Spinal cord (tissue), 10 donors: Measurements from ENCODE around the gene CUL3. TPM values are rescaled to one million over a fixed set of nuclear protein-coding genes. Genes with fewer than 3 reads are reported as not detected.
"Not testable (repeated sequence)": the region's sequence is repeated elsewhere in the genome, so short reads cannot be mapped to it uniquely, and the experiment has no call there.

Experiments
- DNase-seq, 6 donors: peaks; one replicate each; pipeline versions ENCODE4 v3.0.0 to v3.0.0-alpha.2; 2013 to 2015; ENCODE audit warnings: low spot score in 6 of 6, low read depth in 4 of 6
- H3K27ac ChIP-seq: one replicate; pipeline ENCODE4 v1.5.1; 2013; ENCODE audit warnings: low read depth, low read length, control low read depth
- H3K27me3 ChIP-seq: one replicate; pipeline ENCODE4 v1.6.1; 2013; ENCODE audit warnings: low read length; ENCODE audit not compliant: control insufficient read depth, insufficient read depth
- H3K36me3 ChIP-seq: one replicate; pipeline ENCODE4 v1.6.1; 2013; ENCODE audit warnings: low read length; ENCODE audit not compliant: control insufficient read depth, insufficient read depth
- H3K4me1 ChIP-seq: one replicate; pipeline ENCODE4 v1.6.1; 2013; ENCODE audit warnings: low read length; ENCODE audit not compliant: control insufficient read depth, insufficient read depth
- H3K4me3 ChIP-seq: one replicate; pipeline ENCODE4 v1.5.1; 2013; ENCODE audit warnings: low read depth, low read length, control low read depth
- H3K9me3 ChIP-seq: one replicate; pipeline ENCODE4 v1.6.1; 2013; ENCODE audit warnings: low read length; ENCODE audit not compliant: control insufficient read depth, insufficient read depth
- WGBS: methylation state at CpG from one replicate; pipeline ENCODE4 v1.1.5; 2013; ENCODE audit warnings: missing lambda C conversion rate; ENCODE audit not compliant: insufficient coverage; 5-methylcytosine and 5-hydroxymethylcytosine counted together
- polyA plus RNA-seq, 2 donors: library from polyadenylated mRNA; unstranded; fragments of 120-200 nt; gene quantifications; one replicate each; pipeline ENCODE4 v1.2.1, GENCODE V29; 2013; ENCODE audit not compliant: insufficient read length in 2 of 2
- total RNA-seq, 2 donors: library from RNA; depleted of rRNA in 1 of 2; stranded (reverse); fragments of 120-200 nt in 1 of 2; fragments of >200 nt in 1 of 2; gene quantifications; one replicate each; pipeline versions ENCODE4 v1.2.3 to v1.2.4, GENCODE V29; 2013 to 2014
- donor health status: healthy.

The CUL3 gene
- total and polyA plus RNA-seq, 4 donors, result 92.0 to 113 (median 99.7) TPM

DNA sequence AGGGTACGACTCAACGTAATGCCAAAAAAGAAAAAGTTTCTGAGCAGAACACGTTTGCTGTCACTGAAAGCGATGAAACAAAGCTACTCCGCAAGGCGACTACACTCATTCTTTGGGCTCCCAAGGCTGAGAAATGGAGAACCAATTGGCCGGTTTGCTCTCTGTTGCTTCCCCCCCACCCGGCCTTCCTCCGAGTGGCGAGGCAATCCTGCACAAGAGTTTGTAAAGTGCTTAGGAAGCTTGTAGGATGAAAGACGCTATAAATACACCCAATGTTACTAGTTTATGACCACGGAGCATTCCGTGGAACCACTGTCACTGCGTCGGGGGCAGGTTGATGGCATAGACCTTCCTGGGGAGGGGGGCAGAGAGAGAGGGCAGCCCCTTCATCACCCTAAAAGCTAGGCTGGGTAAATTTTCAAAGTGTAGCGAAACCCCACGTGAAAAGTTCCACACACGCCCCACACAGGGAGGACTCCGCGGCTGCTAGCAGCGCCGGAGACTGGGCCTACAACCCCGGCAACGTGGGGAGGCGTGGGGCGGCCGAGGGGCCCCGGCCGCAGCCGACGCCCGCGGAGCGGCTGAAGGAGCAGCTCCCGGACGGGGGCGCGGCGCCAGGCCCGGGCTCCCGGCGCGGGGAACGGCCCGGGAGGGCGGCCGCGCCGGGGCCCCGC, 915 bp downstream of the CUL3 start:
- H3K4me3 ChIP-seq, result peak overlapping the region; percentile 86
- peak in 4 of 6 donors; percentile 17 to 58 (median 34) for DNase-seq
- under 1% methylated on average over 41 of the region's 50 CpGs for WGBS
- H3K9me3 ChIP-seq, result no peaks in the 10 kb centered on the region
- H3K27ac ChIP-seq, result peak overlapping the region; percentile 71
- H3K36me3 ChIP-seq, result peaks cover 4% of the 10 kb centered on the region
- H3K4me1 ChIP-seq, result peaks cover 23% of the 10 kb centered on the region
- H3K27me3 ChIP-seq, result no peaks in the 10 kb centered on the region

DNA sequence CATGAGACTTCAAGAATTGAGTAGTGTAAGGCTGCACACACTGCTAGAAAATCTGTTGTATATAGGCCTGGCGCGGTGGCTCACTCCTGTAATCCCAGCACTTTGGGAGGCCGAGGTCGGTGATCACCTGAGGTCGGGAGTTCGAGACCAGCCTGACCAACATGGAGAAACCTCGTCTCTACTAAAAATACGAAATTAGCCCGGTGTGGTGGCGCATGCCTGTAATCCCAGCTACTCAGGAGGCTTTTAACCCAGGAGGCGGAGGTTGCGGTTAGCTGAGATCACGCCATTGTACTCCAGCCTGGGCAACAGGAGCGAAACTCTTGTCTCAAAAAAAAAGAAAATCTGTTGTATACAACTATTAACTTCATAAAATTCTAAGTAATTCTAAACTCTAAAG, 2.1 kb downstream of the CUL3 start:
- H3K4me3 ChIP-seq, H3K27ac ChIP-seq, H3K36me3 ChIP-seq, H3K9me3 ChIP-seq, DNase-seq, H3K27me3 ChIP-seq: not testable (repeated sequence)
- 95% methylated on average over 9 of the region's 14 CpGs for WGBS
- H3K4me1 ChIP-seq, result peaks cover 23% of the 10 kb centered on the region

DNA sequence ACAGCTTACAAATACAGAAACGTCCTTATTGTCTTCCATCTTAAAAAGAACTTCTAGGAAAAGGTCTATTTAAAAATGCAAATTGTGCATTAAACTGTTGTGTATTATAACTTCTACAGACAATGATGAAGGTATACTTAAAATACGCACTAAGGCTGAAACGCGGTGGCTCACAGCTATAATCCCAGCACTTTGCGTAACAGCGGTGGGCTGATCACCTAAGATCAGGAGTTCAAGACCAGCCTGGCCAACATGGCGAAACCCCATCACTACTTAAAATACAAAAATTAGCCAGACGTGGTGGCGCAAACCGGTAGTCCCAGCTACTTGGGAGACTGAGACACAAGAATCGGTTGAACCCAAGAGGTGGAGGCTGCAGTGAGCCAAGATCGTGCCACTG, 4.9 kb downstream of the CUL3 start:
- DNase-seq, result no peak
- no peak overlapping the region for H3K27ac ChIP-seq
- H3K36me3 ChIP-seq, result peaks cover 4% of the 10 kb centered on the region
- 96% methylated on average over 5 of the region's 12 CpGs for WGBS
- H3K4me3 ChIP-seq, result no peak overlapping the region
- no peaks in the 10 kb centered on the region for H3K9me3 ChIP-seq
- H3K4me1 ChIP-seq, result peaks cover 23% of the 10 kb centered on the region
- no peaks in the 10 kb centered on the region for H3K27me3 ChIP-seq

- Histone ChIP-seq H3K4me1 (peaks cover 23% of the 10 kb centered on the region), H3K27me3 (no peaks in the 10 kb centered on the region), H3K27ac (no peak overlapping the region), H3K36me3 (peaks cover 4% of the 10 kb centered on the region), H3K4me3 (no peak overlapping the region), H3K9me3 (no peaks in the 10 kb centered on the region)
- DNase-seq, result no peak
- 57% methylated on average over 1 of the region's 2 CpGs for WGBS
Observed at GRCh38 chr2:224579411-224579810, 5.8 kb downstream of the CUL3 start.

GRCh38 chr2:224577541-224577940, 7.6 kb downstream of the CUL3 start:
- Histone ChIP-seq H3K4me3 (no peak overlapping the region), H3K9me3 (no peaks in the 10 kb centered on the region), H3K27me3 (no peaks in the 10 kb centered on the region), H3K27ac (no peak overlapping the region), H3K36me3 (peaks cover 4% of the 10 kb centered on the region), H3K4me1 (peaks cover 13% of the 10 kb centered on the region)
- no CpG with 5 or more reads among the region's 2 CpGs for WGBS
- no peak for DNase-seq

DNA sequence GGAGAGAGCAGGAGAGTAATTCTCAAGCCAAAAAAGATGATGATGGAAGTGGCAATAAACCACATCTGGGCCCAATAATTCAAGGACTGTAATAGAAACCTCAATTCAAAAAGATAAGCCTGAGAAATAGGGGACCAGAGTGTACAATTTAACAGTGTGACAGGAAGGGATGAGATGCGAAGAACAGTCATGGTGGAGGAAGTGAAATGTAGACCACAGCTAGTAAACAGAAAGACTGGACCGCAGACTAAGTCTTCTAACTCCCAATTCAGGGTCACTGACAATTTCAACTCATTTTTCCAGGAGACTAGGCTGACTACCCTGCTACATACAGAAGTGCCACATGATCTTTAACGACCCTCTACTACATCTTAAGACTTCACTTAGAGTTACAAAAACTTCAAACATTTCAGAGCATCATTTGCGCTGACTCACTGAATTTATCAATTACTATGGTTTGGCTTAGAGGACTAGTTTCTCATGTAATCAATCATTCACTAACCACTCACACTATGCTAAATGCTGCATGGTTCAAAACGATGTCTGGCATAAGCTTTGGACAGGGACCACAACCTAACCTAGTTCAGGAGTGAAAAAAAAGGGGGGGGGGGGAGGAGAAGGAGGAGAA, 9.0 kb downstream of the CUL3 start:
- Histone ChIP-seq H3K36me3 (no peaks in the 10 kb centered on the region), H3K4me3 (no peak overlapping the region), H3K4me1 (peaks cover 3% of the 10 kb centered on the region), H3K27ac (no peak overlapping the region), H3K27me3 (no peaks in the 10 kb centered on the region), H3K9me3 (no peaks in the 10 kb centered on the region)
- 79% methylated on average over 2 of the region's 5 CpGs for WGBS
- DNase-seq, result no peak

DNA sequence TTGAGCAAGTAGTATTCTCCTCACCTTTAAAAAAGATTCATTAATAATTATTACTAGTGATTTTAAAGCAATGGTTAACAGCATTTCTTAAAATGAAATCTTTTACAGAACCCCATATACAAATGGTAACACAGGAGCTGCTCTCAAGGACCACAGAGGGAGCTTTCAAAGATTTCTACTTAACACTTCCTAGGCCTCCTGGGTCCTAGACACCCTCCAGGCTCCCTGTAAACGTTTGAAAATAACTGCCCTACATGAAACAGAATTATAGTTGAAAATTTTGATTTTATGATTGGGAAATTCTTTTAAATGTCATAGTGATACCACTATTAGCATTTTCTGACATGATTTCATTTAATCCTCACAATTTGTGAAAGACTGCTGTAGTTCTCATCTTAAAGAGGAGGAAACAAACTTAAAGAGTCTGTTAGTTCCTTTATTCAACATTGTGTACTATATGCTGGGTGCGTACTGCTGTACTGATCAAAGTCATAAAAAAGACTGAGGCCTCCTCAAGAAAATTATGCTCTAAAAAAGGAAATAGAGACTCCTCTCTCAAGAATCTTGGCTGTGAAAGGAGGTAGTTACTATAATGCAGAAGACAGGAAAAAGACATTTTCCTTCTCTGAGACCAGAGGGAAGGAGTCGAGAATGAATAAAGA, 10.6 kb downstream of the CUL3 start:
- Histone ChIP-seq H3K9me3 (no peaks in the 10 kb centered on the region), H3K27me3 (no peaks in the 10 kb centered on the region), H3K36me3 (no peaks in the 10 kb centered on the region), H3K4me1 (no peaks in the 10 kb centered on the region), H3K4me3 (no peak overlapping the region), H3K27ac (no peak overlapping the region)
- WGBS, result no CpG with 5 or more reads among the region's 3 CpGs
- no peak for DNase-seq

DNA sequence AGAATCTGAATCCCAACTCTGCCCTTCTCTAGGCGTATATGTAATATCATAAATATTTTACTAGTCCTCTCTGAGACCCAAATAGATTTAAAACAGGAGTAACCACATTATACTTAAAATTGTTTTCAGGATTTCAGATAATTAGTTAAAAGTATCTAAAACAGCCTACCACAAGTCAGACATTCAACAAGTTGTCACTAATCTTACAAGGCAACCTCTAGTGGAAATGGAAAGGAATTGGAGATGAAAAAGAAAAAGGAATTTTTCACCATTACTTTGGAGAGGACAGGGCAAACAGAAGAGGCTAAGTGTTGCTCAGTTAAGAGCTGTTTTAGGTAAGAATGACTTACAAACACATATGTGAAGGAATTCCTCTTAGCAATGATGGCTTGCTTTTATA, 11.4 kb downstream of the CUL3 start:
- Histone ChIP-seq H3K9me3 (no peaks in the 10 kb centered on the region), H3K36me3 (no peaks in the 10 kb centered on the region), H3K4me1 (no peaks in the 10 kb centered on the region), H3K27ac (no peak overlapping the region), H3K27me3 (no peaks in the 10 kb centered on the region), H3K4me3 (no peak overlapping the region)
- no peak for DNase-seq
- no CpG with 5 or more reads among the region's 1 CpG for WGBS

- H3K9me3 ChIP-seq, result no peaks in the 10 kb centered on the region
- no peaks in the 10 kb centered on the region for H3K4me1 ChIP-seq
- H3K27ac ChIP-seq, result no peak overlapping the region
- 94% methylated on average over 2 of the region's 4 CpGs for WGBS
- no peak for DNase-seq
- H3K27me3 ChIP-seq, result no peaks in the 10 kb centered on the region
- H3K36me3 ChIP-seq, result no peaks in the 10 kb centered on the region
- no peak overlapping the region for H3K4me3 ChIP-seq
Observed at GRCh38 chr2:224572338-224572737, 12.8 kb downstream of the CUL3 start.
